Stimulated activated CD4-positive, alpha-beta T cell treated with anti-CD3 and anti-CD28 coated beads, Interleukin-4, amount 100 ng/mL, for 48 hours (primary cell): ENCODE data around the gene SELENON.

Source experiments
- DNase-seq, 2 donors: peaks; one replicate each; pipeline ENCODE4 v3.0.0-alpha.2; 2020; ENCODE audit warnings: low read depth in 2 of 2

The SELENON gene

GRCh38 chr1:25770541-25771220, 29.3 kb upstream of the SELENON start:
- DNase-seq: no peak

- DNase-seq: peak in 1 of 2 donors; percentile 11
These were observed 28.5 kb upstream of the SELENON start for GRCh38 chr1:25771221-25772114.

GRCh38 chr1:25772164-25772563, 27.8 kb upstream of the SELENON start:
- DNase-seq: no peak

- DNase-seq: no peak
These were observed 27.2 kb upstream of the SELENON start for GRCh38 chr1:25772692-25773245.

GRCh38 chr1:25773441-25774125, 26.4 kb upstream of the SELENON start:
- DNase-seq: no peak

- DNase-seq: no peak
These were observed 25.7 kb upstream of the SELENON start for GRCh38 chr1:25774206-25774803.

GRCh38 chr1:25774921-25775771, 24.8 kb upstream of the SELENON start:
- peak; percentile 73 to 76 for DNase-seq

- no peak for DNase-seq
These were observed 20.6 kb upstream of the SELENON start for GRCh38 chr1:25779388-25779787.

- DNase-seq: no peak
These were observed 20.1 kb upstream of the SELENON start for GRCh38 chr1:25779894-25780293.

GRCh38 chr1:25780318-25781129, 19.5 kb upstream of the SELENON start:
- DNase-seq: no peak

GRCh38 chr1:25781130-25781433, 18.9 kb upstream of the SELENON start:
- no peak for DNase-seq

GRCh38 chr1:25782608-25783201, 17.3 kb upstream of the SELENON start:
- DNase-seq: no peak

GRCh38 chr1:25784575-25785051, 15.4 kb upstream of the SELENON start:
- DNase-seq: no peak

GRCh38 chr1:25785333-25786067, 14.5 kb upstream of the SELENON start:
- DNase-seq: no peak

- no peak for DNase-seq
These were observed 12.9 kb upstream of the SELENON start for GRCh38 chr1:25786887-25787759.

GRCh38 chr1:25787760-25788166, 12.2 kb upstream of the SELENON start:
- DNase-seq: no peak

GRCh38 chr1:25790472-25790871, 9.5 kb upstream of the SELENON start:
- DNase-seq: no peak

- DNase-seq: no peak
These were observed 7.9 kb upstream of the SELENON start for GRCh38 chr1:25792115-25792514.
